CD4-positive, CD25-positive, alpha-beta regulatory T cell (primary cell): ENCODE results near the gene CD79B. TPM values are rescaled to one million over a fixed set of nuclear protein-coding genes. Genes with fewer than 3 reads are reported as not detected.
"Not testable (repeated sequence)": the region's sequence is repeated elsewhere in the genome, so short reads cannot be mapped to it uniquely, and the experiment has no call there.

Experiments
- ATAC-seq, 2 donors: fragments of 150-1000 bp; cut with Tn5 transposase; one replicate each; pipeline ENCODE4 v1.10.0; 2021; ENCODE audit warnings: low read depth in 2 of 2, moderate number of reproducible peaks in 2 of 2, moderate library complexity in 1 of 2
- DNase-seq, 3 donors: peaks; one replicate each; pipeline versions ENCODE4 v3.0.0 to v3.0.0-alpha.2; 2012 to 2022; ENCODE audit warnings: mixed read lengths in 1 of 3
- H3K27ac ChIP-seq: one replicate; pipeline ENCODE4 v1.7.0; 2013; ENCODE audit warnings: mild to moderate bottlenecking, low read length; ENCODE audit not compliant: insufficient read depth, poor library complexity, severe bottlenecking
- H3K27me3 ChIP-seq: one replicate; pipeline ENCODE4 v1.7.0; 2013; ENCODE audit warnings: low read length; ENCODE audit not compliant: control insufficient read depth, insufficient read depth
- H3K36me3 ChIP-seq: one replicate; pipeline ENCODE4 v1.7.0; 2013; ENCODE audit warnings: mild to moderate bottlenecking, low read length, moderate library complexity; ENCODE audit not compliant: control insufficient read depth, insufficient read depth
- H3K4me1 ChIP-seq: 2 replicates; pipeline ENCODE4 v1.7.0; 2013; ENCODE audit warnings: mild to moderate bottlenecking, low read length; ENCODE audit not compliant: insufficient read depth, control insufficient read depth, poor library complexity, severe bottlenecking
- H3K4me3 ChIP-seq: one replicate; pipeline ENCODE4 v1.7.0; 2013; ENCODE audit warnings: low read depth, mild to moderate bottlenecking, low read length, moderate library complexity
- H3K9me3 ChIP-seq, 2 experiments: 1 replicate in 1 of 2; 2 replicates in 1 of 2; pipeline ENCODE4 v1.7.0; 2013; ENCODE audit warnings: low read length in 2 of 2, mild to moderate bottlenecking in 1 of 2, moderate library complexity in 1 of 2; ENCODE audit not compliant: control insufficient read depth in 2 of 2
- H3K27ac Mint-ChIP-seq, 3 donors: one replicate each; pipeline ENCODE4 v1.8.0; 2020 to 2022; ENCODE audit warnings: mild to moderate bottlenecking in 3 of 3, mixed read lengths in 3 of 3, moderate library complexity in 2 of 3
- H3K27me3 Mint-ChIP-seq: one replicate; pipeline ENCODE4 v1.8.0; 2022; ENCODE audit warnings: mild to moderate bottlenecking, mixed read lengths
- H3K36me3 Mint-ChIP-seq: one replicate; pipeline ENCODE4 v1.8.0; 2020; ENCODE audit warnings: mixed read lengths
- H3K4me1 Mint-ChIP-seq, 4 donors: one replicate each; pipeline ENCODE4 v1.8.0; 2020 to 2022; ENCODE audit warnings: mixed read lengths in 4 of 4, mild to moderate bottlenecking in 1 of 4
- H3K4me3 Mint-ChIP-seq, 4 donors: one replicate each; pipeline ENCODE4 v1.8.0; 2020 to 2022; ENCODE audit warnings: mild to moderate bottlenecking in 4 of 4, mixed read lengths in 4 of 4, moderate library complexity in 3 of 4
- H3K9me3 Mint-ChIP-seq, 7 donors: one replicate each; pipeline ENCODE4 v1.8.0; 2020 to 2022; ENCODE audit warnings: mixed read lengths in 7 of 7, mild to moderate bottlenecking in 3 of 7, moderate library complexity in 2 of 7
- polyA plus RNA-seq, 4 donors: library from polyadenylated mRNA; unstranded; fragments of 300-500 nt; fragmentation: Illumina TruSeq; gene quantifications; one replicate each; pipeline ENCODE4 v1.2.3, GENCODE V29; 2021
- total RNA-seq: library from RNA; stranded (reverse); gene quantifications from one replicate; pipeline ENCODE4 v1.2.3, GENCODE V29; 2022

Gene CD79B
- total and polyA plus RNA-seq, 5 donors from 2014 or later = 31.4 to 85.1 (median 62.3) TPM

GRCh38 chr17:63882626-63883126 lies 49.5 kb downstream of the CD79B start:
- not testable (repeated sequence) for H3K4me3 ChIP-seq, H3K9me3 Mint-ChIP-seq, H3K4me1 Mint-ChIP-seq, ATAC-seq, H3K4me1 ChIP-seq, H3K36me3 ChIP-seq, H3K36me3 Mint-ChIP-seq, H3K27ac ChIP-seq, H3K9me3 ChIP-seq, DNase-seq, H3K4me3 Mint-ChIP-seq, H3K27me3 ChIP-seq
- H3K27ac Mint-ChIP-seq = peak overlapping the region in 1 of 3 donors; percentile 76
- H3K27me3 Mint-ChIP-seq = peaks cover 24% of the 10 kb centered on the region

DNA sequence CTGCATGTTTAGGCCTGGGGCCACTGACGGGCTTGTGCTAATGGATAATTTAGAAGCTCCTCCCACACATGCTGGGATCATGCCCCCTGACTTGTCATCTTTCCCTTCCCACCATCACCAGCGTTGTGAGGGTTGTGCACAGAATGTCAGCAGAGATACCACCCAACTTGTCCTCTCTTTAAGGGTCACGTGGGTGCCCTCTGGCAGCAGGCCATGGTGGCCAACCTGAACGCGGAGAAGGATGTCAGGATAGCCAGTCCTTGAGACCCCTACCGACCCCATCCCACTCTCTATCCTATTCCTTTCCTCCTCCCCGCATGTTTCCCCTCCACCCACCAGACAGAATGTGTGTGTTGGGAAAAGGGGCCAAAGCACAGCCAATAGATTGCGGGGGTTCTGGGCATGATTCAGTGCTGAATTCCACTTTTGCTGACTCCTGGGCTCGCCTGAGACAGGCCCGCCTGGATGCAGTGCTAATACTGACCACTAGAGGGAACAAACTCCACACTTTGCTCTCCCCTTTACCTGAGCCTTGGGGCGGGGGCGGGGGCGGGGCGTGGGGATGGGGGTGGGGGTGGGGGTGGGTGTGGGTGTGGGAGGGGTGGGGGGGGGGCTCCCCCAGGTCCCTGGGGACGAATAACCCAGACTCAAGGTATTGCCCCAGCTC lies 50.1 kb downstream of the CD79B start, which contains the start of gene GH2:
GH2 (minus strand) TSS at position 10 of the 667 bp plus-strand sequence. CDS start 143 bp downstream, outside the sequence.
- H3K27me3 Mint-ChIP-seq = peaks cover 18% of the 10 kb centered on the region
- Histone ChIP-seq H3K36me3 (no peaks in the 10 kb centered on the region), H3K9me3 (no peaks in the 10 kb centered on the region), H3K4me1 (no peaks in the 10 kb centered on the region), H3K4me3 (no peak within 1 kb of the TSS), H3K27ac (no peak within 1 kb of the TSS), H3K27me3 (no peaks in the 10 kb centered on the region)
- peak within 1 kb of the TSS in 1 of 3 donors; percentile 76 for H3K27ac Mint-ChIP-seq
- peak; percentile 44 to 55 (median 51) for DNase-seq
- peak; percentile 83 to 88 for ATAC-seq
- H3K9me3 Mint-ChIP-seq = no peaks in the 10 kb centered on the region
- H3K36me3 Mint-ChIP-seq = no peaks in the 10 kb centered on the region
- H3K4me1 Mint-ChIP-seq = peaks cover 0 to 4% (median 0%) of the 10 kb centered on the region in 4 donors
- no peak within 1 kb of the TSS for H3K4me3 Mint-ChIP-seq

DNA sequence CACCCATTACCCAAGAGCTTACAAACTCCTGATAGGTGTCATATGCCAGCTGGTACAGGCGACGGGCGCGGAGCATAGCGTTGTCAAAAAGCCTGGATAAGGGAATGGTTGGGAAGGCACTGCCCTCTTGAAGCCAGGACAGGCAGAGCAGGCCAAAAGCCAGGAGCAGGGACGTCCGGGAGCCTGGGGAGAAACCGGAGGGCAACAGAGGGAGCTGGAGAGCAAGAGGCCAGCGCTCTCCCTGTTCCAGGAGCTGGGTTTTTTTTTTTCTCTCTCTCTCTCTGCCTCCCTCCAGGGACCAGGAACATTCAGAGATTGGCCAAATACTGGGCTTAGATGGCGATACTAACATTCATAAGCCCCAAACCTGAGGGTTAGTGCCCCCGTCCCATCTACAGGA lies 50.8 kb downstream of the CD79B start:
- not testable (repeated sequence) for DNase-seq, H3K9me3 ChIP-seq, H3K36me3 Mint-ChIP-seq, H3K4me3 ChIP-seq, H3K27ac ChIP-seq, H3K4me3 Mint-ChIP-seq, H3K27me3 ChIP-seq, H3K27ac Mint-ChIP-seq, H3K4me1 ChIP-seq, ATAC-seq, H3K36me3 ChIP-seq, H3K9me3 Mint-ChIP-seq, H3K4me1 Mint-ChIP-seq
- H3K27me3 Mint-ChIP-seq = peaks cover 15% of the 10 kb centered on the region

DNA sequence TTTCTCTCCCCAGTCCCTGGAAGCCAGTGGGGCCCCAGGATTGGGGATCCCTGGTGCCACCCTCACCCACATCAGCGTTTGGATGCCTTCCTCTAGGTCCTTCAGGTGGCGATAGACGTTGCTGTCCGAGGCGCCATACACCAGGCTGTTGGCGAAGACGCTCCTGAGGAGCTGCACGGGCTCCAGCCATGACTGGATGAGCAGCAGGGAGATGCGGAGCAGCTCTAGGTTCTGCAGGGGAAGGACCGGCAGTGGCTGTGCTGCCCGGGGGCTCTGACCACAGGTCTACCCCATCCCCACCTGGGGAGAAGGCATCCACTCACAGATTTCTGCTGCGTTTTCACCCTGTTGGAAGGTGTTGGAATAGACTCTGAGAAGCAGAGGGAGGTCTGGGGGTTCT lies 51.4 kb downstream of the CD79B start:
- H3K27ac Mint-ChIP-seq = no peak overlapping the region
- ATAC-seq = no peak

More for the DNA sequence above, 51.4 kb downstream of the CD79B start:
- Mint-ChIP-seq H3K27me3 (peaks cover 15% of the 10 kb centered on the region), H3K4me3 (no peak overlapping the region), H3K36me3 (no peaks in the 10 kb centered on the region), H3K9me3 (no peaks in the 10 kb centered on the region), H3K4me1 (peaks cover 0 to 4% (median 0%) of the 10 kb centered on the region in 4 donors)
- Histone ChIP-seq H3K27me3 (no peaks in the 10 kb centered on the region), H3K9me3 (no peaks in the 10 kb centered on the region), H3K4me3 (no peak overlapping the region), H3K4me1 (no peaks in the 10 kb centered on the region), H3K36me3 (no peaks in the 10 kb centered on the region), H3K27ac (no peak overlapping the region)
- DNase-seq = no peak

Other genes with a start within 250 kb of the CD79B start
- 634 TPM for gene LIMD2, start 232.2 kb downstream of the CD79B start, total RNA-seq
- gene LIMD2, start 232.2 kb downstream of the CD79B start, polyA plus RNA-seq = 100 to 1,000 TPM; 408 to 478 (median 445) TPM
- 47.8 TPM for gene STRADA, start 190.5 kb downstream of the CD79B start, total RNA-seq
- gene STRADA, start 190.5 kb downstream of the CD79B start, polyA plus RNA-seq = 10 to 100 TPM; 20.0 to 31.9 (median 22.2) TPM
- gene CCDC47, start 158.7 kb downstream of the CD79B start, total RNA-seq = 35.4 TPM
- gene CCDC47, start 158.7 kb downstream of the CD79B start, polyA plus RNA-seq = 10 to 100 TPM; 35.7 to 47.9 (median 41.3) TPM
- 94.3 TPM for gene DDX42, start 158.2 kb downstream of the CD79B start, total RNA-seq
- gene DDX42, start 158.2 kb downstream of the CD79B start, polyA plus RNA-seq = 10 to 100 TPM in 2 of 4 donors, 1 to 10 TPM in 2; 8.2 to 14.7 (median 11.4) TPM
- gene PSMC5, start 104.9 kb downstream of the CD79B start, total RNA-seq = 84.8 TPM
- 100 to 1,000 TPM; 140 to 222 (median 169) TPM for gene PSMC5, start 104.9 kb downstream of the CD79B start, polyA plus RNA-seq
- gene FTSJ3, start 104.7 kb downstream of the CD79B start, total RNA-seq = 39.4 TPM
- gene FTSJ3, start 104.7 kb downstream of the CD79B start, polyA plus RNA-seq = 10 to 100 TPM; 19.9 to 25.0 (median 23.1) TPM
- 132 TPM for gene SMARCD2, start 89.6 kb downstream of the CD79B start, total RNA-seq
- gene SMARCD2, start 89.6 kb downstream of the CD79B start, polyA plus RNA-seq = 100 to 1,000 TPM; 104 to 149 (median 113) TPM
- 3.8 TPM for gene CSH2, start 58.7 kb downstream of the CD79B start, total RNA-seq
- not detected for gene CSH2, start 58.7 kb downstream of the CD79B start, polyA plus RNA-seq
- not detected for gene GH2, start 50.4 kb downstream of the CD79B start, total RNA-seq
- gene GH2, start 50.4 kb downstream of the CD79B start, polyA plus RNA-seq = not detected
- 11.7 TPM for gene CSH1, start 35.8 kb downstream of the CD79B start, total RNA-seq
- not detected for gene CSH1, start 35.8 kb downstream of the CD79B start, polyA plus RNA-seq
- not detected for gene CSHL1, start 21.1 kb downstream of the CD79B start, total RNA-seq
- gene CSHL1, start 21.1 kb downstream of the CD79B start, polyA plus RNA-seq = not detected
- not detected for gene GH1, start 13.5 kb downstream of the CD79B start, total RNA-seq
- under 1 TPM in 1 of 4 donors, not detected in 3; 0.50 TPM for gene GH1, start 13.5 kb downstream of the CD79B start, polyA plus RNA-seq
- gene SCN4A, start 40.6 kb upstream of the CD79B start, total RNA-seq = not detected
- gene SCN4A, start 40.6 kb upstream of the CD79B start, polyA plus RNA-seq = not detected
- gene PRR29, start 66.0 kb upstream of the CD79B start, total RNA-seq = 0.52 TPM
- gene PRR29, start 66.0 kb upstream of the CD79B start, polyA plus RNA-seq = 1 to 10 TPM; 3.9 to 6.9 (median 6.2) TPM
- gene ICAM2, start 88.3 kb upstream of the CD79B start, total RNA-seq = 106 TPM
- gene ICAM2, start 88.3 kb upstream of the CD79B start, polyA plus RNA-seq = 100 to 1,000 TPM; 465 to 625 (median 548) TPM
- gene ERN1, start 197.8 kb upstream of the CD79B start, total RNA-seq = 96.7 TPM
- 10 to 100 TPM; 30.2 to 39.3 (median 35.1) TPM for gene ERN1, start 197.8 kb upstream of the CD79B start, polyA plus RNA-seq